Mesenchymal stem cell (in vitro differentiated cells and primary cell): ENCODE data around the gene ROPN1L.

ENCODE experiments used
- DNase-seq: peaks from one replicate; pipeline ENCODE4 v3.0.0-alpha.2; 2013
- H2AFZ ChIP-seq: one replicate; pipeline ENCODE4 v1.6.1; 2013; ENCODE audit warnings: low read depth, mild to moderate bottlenecking, control low read depth, inconsistent platforms, low read length, moderate library complexity
- H2AK5ac ChIP-seq: 2 replicates; pipeline ENCODE4 v1.6.1; 2013; ENCODE audit warnings: low read length, moderate library complexity, mild to moderate bottlenecking, inconsistent platforms; ENCODE audit not compliant: severe bottlenecking
- H2BK120ac ChIP-seq: one replicate; pipeline ENCODE4 v1.6.1; 2013; ENCODE audit warnings: low read depth, mild to moderate bottlenecking, inconsistent platforms, low read length, moderate library complexity
- H2BK12ac ChIP-seq, 2 experiments: one replicate each; pipeline ENCODE4 v1.6.1; 2013; ENCODE audit warnings: inconsistent platforms in 2 of 2, low read length in 2 of 2, mild to moderate bottlenecking in 2 of 2, moderate library complexity in 2 of 2, control low read depth in 1 of 2
- H2BK15ac ChIP-seq: one replicate; pipeline ENCODE4 v1.6.1; 2013; ENCODE audit warnings: mild to moderate bottlenecking, low read depth, inconsistent platforms; ENCODE audit not compliant: poor library complexity, severe bottlenecking
- H2BK5ac ChIP-seq: 2 replicates; pipeline ENCODE4 v1.6.1; 2013; ENCODE audit warnings: low read depth, mild to moderate bottlenecking, low read length, control low read depth, inconsistent platforms; ENCODE audit not compliant: poor library complexity, severe bottlenecking
- H3K14ac ChIP-seq, 2 experiments: one replicate each; pipeline ENCODE4 v1.6.1; 2013; ENCODE audit warnings: inconsistent platforms in 2 of 2, low read length in 2 of 2, control low read depth in 1 of 2, mild to moderate bottlenecking in 1 of 2, moderate library complexity in 1 of 2
- H3K18ac ChIP-seq, 2 experiments: one replicate each; pipeline ENCODE4 v1.6.1; 2013; ENCODE audit warnings: inconsistent platforms in 2 of 2, low read length in 2 of 2, control low read depth in 1 of 2, low read depth in 1 of 2, mild to moderate bottlenecking in 1 of 2
- H3K23ac ChIP-seq, 2 experiments: one replicate each; pipeline ENCODE4 v1.6.1; 2013; ENCODE audit warnings: inconsistent platforms in 2 of 2, low read length in 2 of 2, mild to moderate bottlenecking in 2 of 2, moderate library complexity in 2 of 2, control low read depth in 1 of 2
- H3K27ac ChIP-seq: 2 replicates; pipeline ENCODE4 v1.5.1; 2013; ENCODE audit warnings: mild to moderate bottlenecking, moderate library complexity, low read length, control low read depth, inconsistent platforms; ENCODE audit not compliant: poor library complexity, severe bottlenecking
- H3K27me3 ChIP-seq, 2 experiments: 2 replicates each; pipeline versions ENCODE4 v1.6.1 to v1.7.0; 2013; ENCODE audit warnings: low read length in 2 of 2, mild to moderate bottlenecking in 2 of 2, moderate library complexity in 2 of 2, control low read depth in 1 of 2, inconsistent platforms in 1 of 2; ENCODE audit not compliant: control insufficient read depth in 1 of 2, insufficient read depth in 1 of 2
- H3K36me3 ChIP-seq, 2 experiments: 2 replicates each; pipeline versions ENCODE4 v1.6.1 to v1.7.0; 2013; ENCODE audit warnings: low read length in 2 of 2, control low read depth in 1 of 2, inconsistent platforms in 1 of 2, low read depth in 1 of 2, mild to moderate bottlenecking in 1 of 2; ENCODE audit not compliant: insufficient read depth in 2 of 2, control insufficient read depth in 1 of 2
- H3K4ac ChIP-seq, 2 experiments: one replicate each; pipeline ENCODE4 v1.6.1; 2013; ENCODE audit warnings: inconsistent platforms in 2 of 2, low read length in 2 of 2, mild to moderate bottlenecking in 2 of 2, moderate library complexity in 2 of 2, control low read depth in 1 of 2, low read depth in 1 of 2
- H3K4me1 ChIP-seq: 2 replicates; pipeline ENCODE4 v1.6.1; 2013; ENCODE audit warnings: low read depth, low read length, control low read depth; ENCODE audit not compliant: control insufficient read depth, insufficient read depth
- H3K4me2 ChIP-seq: 2 replicates; pipeline ENCODE4 v1.6.1; 2013; ENCODE audit warnings: low read length, mild to moderate bottlenecking, inconsistent platforms; ENCODE audit not compliant: poor library complexity, severe bottlenecking
- H3K4me3 ChIP-seq, 2 experiments: 2 replicates each; pipeline versions ENCODE4 v1.5.1 to v1.7.0; 2013; ENCODE audit warnings: low read length in 2 of 2, mild to moderate bottlenecking in 2 of 2, control low read depth in 1 of 2, low read depth in 1 of 2; ENCODE audit not compliant: insufficient read depth in 1 of 2
- H3K79me1 ChIP-seq: replicated peaks from 2 replicates; pipeline ENCODE4 v1.6.1; 2013; ENCODE audit warnings: mild to moderate bottlenecking, control low read depth, low read length, inconsistent platforms; ENCODE audit not compliant: poor library complexity, severe bottlenecking
- H3K9ac ChIP-seq: 2 replicates; pipeline ENCODE4 v1.7.0; 2013; ENCODE audit warnings: mild to moderate bottlenecking, low read length, moderate library complexity
- H3K9me3 ChIP-seq: 2 replicates; pipeline ENCODE4 v1.7.0; 2013; ENCODE audit warnings: mild to moderate bottlenecking, low read length; ENCODE audit not compliant: control insufficient read depth
- H4K8ac ChIP-seq: one replicate; pipeline ENCODE4 v1.6.1; 2013; ENCODE audit warnings: inconsistent platforms, mild to moderate bottlenecking, low read length, moderate library complexity
- H4K91ac ChIP-seq: one replicate; pipeline ENCODE4 v1.6.1; 2013; ENCODE audit warnings: mild to moderate bottlenecking, low read length, inconsistent platforms
- WGBS: methylation state at CpG from one replicate; pipeline ENCODE4 v1.1.7; 2013; ENCODE audit warnings: mixed read lengths; 5-methylcytosine and 5-hydroxymethylcytosine counted together

Gene ROPN1L

GRCh38 chr5:10469253-10470050 is 27.8 kb downstream of the ROPN1L start:
- Histone ChIP-seq H3K36me3 (no peaks in the 10 kb centered on the region), H3K9ac (peak overlapping the region; percentile 35), H3K14ac (no peak overlapping the region), H3K18ac (no peak overlapping the region), H3K4me3 (no peak overlapping the region), H3K23ac (no peak overlapping the region), H2BK5ac (no peak overlapping the region), H3K9me3 (no peaks in the 10 kb centered on the region), H3K4me2 (no peak overlapping the region), H2BK12ac (no peak overlapping the region), H4K8ac (no peak overlapping the region), H2AK5ac (peak overlapping the region; percentile 53), H3K4ac (no peak overlapping the region), H2AFZ (no peak overlapping the region), H3K27ac (peak overlapping the region; percentile 76), H3K4me1 (peaks cover 19% of the 10 kb centered on the region), H2BK15ac (no peak overlapping the region), H2BK120ac (no peak overlapping the region), H3K27me3 (no peaks in the 10 kb centered on the region), H3K79me1 (no peaks in the 10 kb centered on the region), H4K91ac (no peak overlapping the region)
- 89% methylated on average over 6 of the region's 8 CpGs for WGBS
- DNase-seq: no peak

- Histone ChIP-seq H3K27me3 (no peaks in the 10 kb centered on the region), H3K4me2 (no peak overlapping the region)
- WGBS: 94% methylated on average over 9 of the region's 10 CpGs
Measured at GRCh38 chr5:10470669-10471068, 29.0 kb downstream of the ROPN1L start.

GRCh38 chr5:10471677-10472076 is 30.0 kb downstream of the ROPN1L start:
- H3K4me3 ChIP-seq: no peak overlapping the region
- no peak overlapping the region for H3K14ac ChIP-seq

More at GRCh38 chr5:10470669-10471068, 29.0 kb downstream of the ROPN1L start:
- Histone ChIP-seq H3K9ac (no peak overlapping the region), H3K36me3 (no peaks in the 10 kb centered on the region), H4K91ac (no peak overlapping the region), H2BK120ac (no peak overlapping the region), H3K4ac (no peak overlapping the region), H2AFZ (no peak overlapping the region), H3K27ac (no peak overlapping the region), H4K8ac (no peak overlapping the region), H2BK15ac (peak overlapping the region; percentile 37), H3K9me3 (no peaks in the 10 kb centered on the region), H2AK5ac (peak overlapping the region; percentile 80), H2BK5ac (no peak overlapping the region), H3K4me1 (peaks cover 19% of the 10 kb centered on the region), H3K23ac (no peak overlapping the region), H2BK12ac (no peak overlapping the region), H3K14ac (no peak overlapping the region), H3K4me3 (no peak overlapping the region), H3K18ac (no peak overlapping the region), H3K79me1 (no peaks in the 10 kb centered on the region)
- no peak for DNase-seq

GRCh38 chr5:10474521-10475075 is 32.9 kb downstream of the ROPN1L start:
- Histone ChIP-seq H3K4me1 (peaks cover 12% of the 10 kb centered on the region), H3K4me2 (no peak overlapping the region), H3K4me3 (peak overlapping the region in 1 of 2 experiments; percentile 36), H2BK12ac (no peak overlapping the region), H3K9me3 (no peaks in the 10 kb centered on the region), H3K23ac (no peak overlapping the region), H2BK120ac (no peak overlapping the region), H2BK15ac (no peak overlapping the region), H3K27ac (no peak overlapping the region), H3K4ac (no peak overlapping the region), H3K27me3 (no peaks in the 10 kb centered on the region), H3K9ac (peak overlapping the region; percentile 57), H4K8ac (no peak overlapping the region), H3K14ac (no peak overlapping the region), H2AFZ (no peak overlapping the region), H3K18ac (no peak overlapping the region), H3K79me1 (no peaks in the 10 kb centered on the region), H2AK5ac (peak overlapping the region; percentile 61), H4K91ac (no peak overlapping the region), H2BK5ac (no peak overlapping the region), H3K36me3 (no peaks in the 10 kb centered on the region)
- no peak for DNase-seq
- WGBS: 96% methylated on average over 7 of the region's 7 CpGs

More at GRCh38 chr5:10471677-10472076, 30.0 kb downstream of the ROPN1L start:
- Histone ChIP-seq H2BK5ac (no peak overlapping the region), H3K27ac (no peak overlapping the region), H3K4ac (no peak overlapping the region), H4K91ac (no peak overlapping the region), H3K9me3 (no peaks in the 10 kb centered on the region), H3K18ac (no peak overlapping the region), H3K27me3 (no peaks in the 10 kb centered on the region), H3K4me1 (peaks cover 16% of the 10 kb centered on the region), H2BK120ac (no peak overlapping the region), H2AFZ (no peak overlapping the region), H2BK15ac (no peak overlapping the region), H3K23ac (no peak overlapping the region), H2AK5ac (peak overlapping the region; percentile 42), H3K36me3 (no peaks in the 10 kb centered on the region), H4K8ac (no peak overlapping the region), H2BK12ac (no peak overlapping the region), H3K9ac (no peak overlapping the region), H3K79me1 (no peaks in the 10 kb centered on the region), H3K4me2 (no peak overlapping the region)
- DNase-seq: no peak
- 95% methylated on average over 4 of the region's 6 CpGs for WGBS
